H1 (cell line): ENCODE results near the gene SMIM1. TPM values are rescaled to one million over a fixed set of nuclear protein-coding genes. Genes with fewer than 3 reads are reported as not detected.

Source experiments
- CTCF ChIA-PET: fragments of 300-600 bp; sonication (Branson Sonifier 250); formaldehyde crosslinking; loops from one replicate; lab custom pipeline; 2021; ENCODE audit not compliant: partially characterized antibody; lab: Charles Lee
- POLR2A ChIA-PET: fragments of 300-600 bp; sonication (Branson Sonifier 250); formaldehyde crosslinking; loops from one replicate; lab custom pipeline; 2021; ENCODE audit warnings: inconsistent platforms; ENCODE audit not compliant: partially characterized antibody; lab: Charles Lee
- DNase-seq, 2 experiments: peaks; one replicate each; pipeline versions ENCODE4 v3.0.0 to v3.0.0-alpha.2; 2010 to 2022; ENCODE audit warnings: low spot score in 2 of 2, low read depth in 1 of 2, mixed read lengths in 1 of 2
- FAIRE-seq: peaks from 2 replicates; lab custom pipeline; 2011; peaks lifted over from hg19 to GRCh38; lab: Jason Lieb, UNC
- H2AFZ ChIP-seq: 2 replicates; pipeline ENCODE4 v1.8.1; 2012; ENCODE audit warnings: low read length, inconsistent platforms
- H2AK5ac ChIP-seq: 2 replicates; pipeline ENCODE4 v1.6.1; 2013; ENCODE audit warnings: low read depth, low read length
- H2BK120ac ChIP-seq: replicated peaks from 2 replicates; pipeline ENCODE3; 2013; ENCODE audit warnings: low read depth, low read length, inconsistent platforms
- H2BK12ac ChIP-seq: 2 replicates; pipeline ENCODE4 v1.6.1; 2013; ENCODE audit warnings: low read depth, low read length
- H2BK15ac ChIP-seq: 2 replicates; pipeline ENCODE4 v1.6.1; 2013; ENCODE audit warnings: low read length
- H2BK20ac ChIP-seq: 2 replicates; pipeline ENCODE4 v1.6.1; 2013; ENCODE audit warnings: low read length
- H2BK5ac ChIP-seq: 2 replicates; pipeline ENCODE4 v1.6.1; 2013; ENCODE audit warnings: low read depth, low read length
- H3K14ac ChIP-seq: 2 replicates; pipeline ENCODE4 v1.6.1; 2013; ENCODE audit warnings: inconsistent platforms; ENCODE audit not compliant: insufficient read length
- H3K18ac ChIP-seq: 2 replicates; pipeline ENCODE4 v1.6.1; 2013; ENCODE audit warnings: low read length; ENCODE audit errors: extremely low read depth
- H3K23ac ChIP-seq: 2 replicates; pipeline ENCODE4 v1.6.1; 2013; ENCODE audit warnings: inconsistent platforms; ENCODE audit not compliant: insufficient read length
- H3K23me2 ChIP-seq: 2 replicates; pipeline ENCODE4 v1.6.1; 2013; ENCODE audit warnings: low read depth, low read length
- H3K27ac ChIP-seq: 2 replicates; pipeline ENCODE4 v1.6.1; 2011; ENCODE audit warnings: low read depth, low read length, inconsistent platforms
- H3K27me3 ChIP-seq, 4 experiments: replicated peaks in 1 of 4; 1 replicate in 1 of 4; 2 replicates in 3 of 4; pipeline versions ENCODE4 v1.6.1 to v1.8.1; 2011 to 2013; ENCODE audit warnings: low read length in 3 of 4, mild to moderate bottlenecking in 3 of 4, inconsistent platforms in 2 of 4, mixed read lengths in 2 of 4, moderate library complexity in 1 of 4; ENCODE audit not compliant: control insufficient read depth in 3 of 4, insufficient read depth in 3 of 4; ENCODE audit errors: extremely low read depth in 1 of 4
- H3K36me3 ChIP-seq, 4 experiments: 2 replicates each; pipeline versions ENCODE4 v1.6.1 to v1.8.1; 2011 to 2013; ENCODE audit warnings: mild to moderate bottlenecking in 4 of 4, low read length in 3 of 4, moderate library complexity in 2 of 4, control low read depth in 1 of 4, inconsistent platforms in 1 of 4; ENCODE audit not compliant: insufficient read depth in 4 of 4, control insufficient read depth in 2 of 4
- H3K4ac ChIP-seq: replicated peaks from 2 replicates; pipeline ENCODE3; 2013; ENCODE audit warnings: low read length, low read depth, mixed read lengths, inconsistent platforms; ENCODE audit not compliant: insufficient read length
- H3K4me1 ChIP-seq, 4 experiments: replicated peaks in 1 of 4; 1 replicate in 1 of 4; 2 replicates in 3 of 4; pipeline versions ENCODE4 v1.6.1 to v1.8.1; 2011 to 2013; ENCODE audit warnings: low read length in 3 of 4, inconsistent platforms in 2 of 4, mixed read lengths in 1 of 4; ENCODE audit not compliant: insufficient read depth in 4 of 4, control insufficient read depth in 3 of 4
- H3K4me2 ChIP-seq, 2 experiments: 2 replicates each; pipeline versions ENCODE4 v1.6.1 to v1.8.1; 2011 to 2013; ENCODE audit warnings: low read depth in 2 of 2, low read length in 2 of 2, control low read depth in 1 of 2, inconsistent platforms in 1 of 2, mild to moderate bottlenecking in 1 of 2; ENCODE audit not compliant: insufficient read depth in 1 of 2
- H3K4me3 ChIP-seq, 4 experiments: fragments of 200-600, 300-600 bp in 1 of 4; sonication (generic), shearing (Covaris generic), sonication (Bioruptor Twin) in 1 of 4; 2 replicates each; pipeline versions ENCODE4 v1.5.1 to v1.8.1; 2011 to 2016; ENCODE audit warnings: low read length in 4 of 4, low read depth in 3 of 4, control low read depth in 2 of 4, inconsistent platforms in 2 of 4, mild to moderate bottlenecking in 2 of 4, mixed read lengths in 1 of 4, moderate library complexity in 1 of 4; ENCODE audit not compliant: insufficient read depth in 2 of 4; ENCODE audit errors: extremely low read depth in 1 of 4
- H3K56ac ChIP-seq: replicated peaks from 2 replicates; pipeline ENCODE3; 2013; ENCODE audit warnings: low read depth, mild to moderate bottlenecking, mixed read lengths, low read length, inconsistent platforms; ENCODE audit not compliant: insufficient read length
- H3K79me1 ChIP-seq: 2 replicates; pipeline ENCODE4 v1.6.1; 2013; ENCODE audit warnings: low read depth, low read length, control low read depth
- H3K79me2 ChIP-seq, 2 experiments: 2 replicates each; pipeline versions ENCODE4 v1.6.1 to v1.8.1; 2012 to 2013; ENCODE audit warnings: low read length in 2 of 2, mild to moderate bottlenecking in 2 of 2, inconsistent platforms in 1 of 2; ENCODE audit not compliant: insufficient read depth in 2 of 2, control insufficient read depth in 1 of 2
- H3K9ac ChIP-seq, 4 experiments: replicated peaks in 1 of 4; 1 replicate in 1 of 4; 2 replicates in 3 of 4; pipeline versions ENCODE4 v1.6.1 to v1.8.1; 2011 to 2013; ENCODE audit warnings: low read depth in 3 of 4, low read length in 3 of 4, control low read depth in 2 of 4, mild to moderate bottlenecking in 2 of 4, moderate library complexity in 2 of 4, inconsistent platforms in 1 of 4; ENCODE audit errors: extremely low read depth in 1 of 4
- H3K9me3 ChIP-seq, 2 experiments: 2 replicates each; pipeline versions ENCODE4 v1.6.1 to v1.8.1; 2012 to 2013; ENCODE audit warnings: mild to moderate bottlenecking in 2 of 2, moderate library complexity in 2 of 2, control low read depth in 1 of 2, inconsistent platforms in 1 of 2, low read depth in 1 of 2, low read length in 1 of 2, mixed read lengths in 1 of 2; ENCODE audit not compliant: insufficient read depth in 2 of 2
- H4K20me1 ChIP-seq, 2 experiments: replicated peaks in 1 of 2; 2 replicates each; pipeline versions ENCODE3 to v1.8.1; 2011 to 2013; ENCODE audit warnings: inconsistent platforms in 2 of 2, low read length in 2 of 2, mild to moderate bottlenecking in 1 of 2; ENCODE audit not compliant: insufficient read depth in 2 of 2, control insufficient read depth in 1 of 2
- H4K5ac ChIP-seq: 2 replicates; pipeline ENCODE4 v1.6.1; 2013; ENCODE audit warnings: low read length, low read depth, mixed read lengths, inconsistent platforms; ENCODE audit not compliant: insufficient read length
- H4K8ac ChIP-seq: 2 replicates; pipeline ENCODE4 v1.8.0; 2013; ENCODE audit warnings: mild to moderate bottlenecking, moderate library complexity, low read length, inconsistent platforms; ENCODE audit not compliant: insufficient read depth; ENCODE audit errors: extremely low read depth
- H4K91ac ChIP-seq: replicated peaks from 2 replicates; pipeline ENCODE3; 2013; ENCODE audit warnings: low read length, mixed read lengths, inconsistent platforms; ENCODE audit not compliant: insufficient read length
- RFX5 ChIP-seq: IDR thresholded peaks from 2 replicates; pipeline ENCODE4 v1.6.1; 2011; ENCODE audit warnings: low read depth, low read length, improper control_type of control experiment, borderline replicate concordance
- USF2 ChIP-seq: IDR thresholded peaks from 2 replicates; pipeline ENCODE4 v1.6.1; 2011; ENCODE audit warnings: low read length, improper control_type of control experiment
- WGBS, 2 experiments: shearing (Covaris generic) in 1 of 2; methylation state at CpG; one replicate each; pipeline versions ENCODE4 v1.1.6 to v1.1.7; 2013 to 2015; ENCODE audit warnings: low lambda C conversion rate in 2 of 2, mixed read lengths in 2 of 2, inconsistent platforms in 1 of 2, low coverage in 1 of 2, missing lambda C conversion rate in 1 of 2; ENCODE audit not compliant: insufficient replicate concordance in 2 of 2, insufficient coverage in 1 of 2, insufficient read length in 1 of 2; ENCODE audit errors: extremely low coverage in 1 of 2, missing lambda C conversion rate in 1 of 2; 5-methylcytosine and 5-hydroxymethylcytosine counted together
- polyA plus RNA-seq, 7 experiments: library from polyadenylated mRNA; depleted of rRNA in 3 of 7; stranded (reverse) in 5 of 7; unstranded in 2 of 7; fragments of >200 nt in 5 of 7; fragments of 200-250 nt in 2 of 7; gene quantifications; 1 replicate in 5 of 7; 2 replicates in 1 of 7; 4 replicates in 1 of 7; pipeline versions ENCODE4 v1.2.1 to v1.2.3, GENCODE V29; 2011 to 2013; ENCODE audit warnings: missing spikeins in 2 of 7, mixed read lengths in 2 of 7
- total RNA-seq: library from RNA; stranded (reverse); fragmentation: NEBNext Ultra II Directional; extraction: Animal tissue kit (Norgen Biotek cat#: 25700); gene quantifications from 2 replicates; pipeline ENCODE4 v1.2.1, GENCODE V29; 2021

The SMIM1 gene
- total and polyA plus RNA-seq, 2 of the 8 experiments (the other 6 are each of a cell fraction or from before 2014, with no cell fraction given), result 7.7 to 9.7 TPM

- 93% methylated on average over 22 of the region's 22 CpGs; no CpG with 5 or more reads in 1 of the 2 experiments for WGBS, 2 experiments
Observed at GRCh38 chr1:3768811-3769390, 3.6 kb upstream of the SMIM1 start.

More at GRCh38 chr1:3768811-3769390, 3.6 kb upstream of the SMIM1 start:
- no peak overlapping the region for H2BK20ac ChIP-seq
- ChIA-PET CTCF (interaction anchor here (1.1 to 1.9 kb wide), 6 partner anchors 10 to 176 kb away, joined by 3 to 5 read pairs (median 4); no protein-coding TSS in a partner anchor), POLR2A (interaction anchor here (0.6 to 2.3 kb wide), 5 partner anchors 10 to 35 kb away, joined by 3 to 6 read pairs (median 5); no protein-coding TSS in a partner anchor)
- no peak overlapping the region for H3K9ac ChIP-seq
- no peaks in the 10 kb centered on the region; a peak in 1 of 7 replicates for H3K27me3 ChIP-seq
- no peaks in the 10 kb centered on the region for H3K79me1 ChIP-seq
- no peak overlapping the region for H3K23ac ChIP-seq
- no peak overlapping the region for H4K91ac ChIP-seq
- no peak overlapping the region for H3K18ac ChIP-seq
- H3K27ac ChIP-seq, result no peak overlapping the region
- peaks cover 11% of the 10 kb centered on the region; the same call in 1 of the 2 replicates for H3K23me2 ChIP-seq
- no peak overlapping the region for H2AK5ac ChIP-seq
- peaks cover 0 to 14% (median 4%) of the 10 kb centered on the region in 4 experiments; a peak in 5 of 7 replicates for H3K4me1 ChIP-seq
- H3K56ac ChIP-seq, result no peak overlapping the region
- no peak overlapping the region for H3K4me2 ChIP-seq
- H3K9me3 ChIP-seq, result peaks cover 0 to 7% of the 10 kb centered on the region in 2 experiments; a peak in 1 of 4 replicates
- DNase-seq (no peak), FAIRE-seq (no peak)
- no peak overlapping the region for H3K4me3 ChIP-seq
- no peak overlapping the region for H3K4ac ChIP-seq
- H4K20me1 ChIP-seq, result peaks cover 0 to 5% of the 10 kb centered on the region in 2 experiments
- no peak overlapping the region for H2AFZ ChIP-seq
- TF ChIP-seq USF2, result no peak
- TF ChIP-seq RFX5, result no peak
- TF ChIP-seq, all 59 proteins: peak for 0
- no peaks in the 10 kb centered on the region for H3K79me2 ChIP-seq
- no peak overlapping the region for H2BK15ac ChIP-seq
- H2BK120ac ChIP-seq, result no peak overlapping the region
- H3K36me3 ChIP-seq, result no peaks in the 10 kb centered on the region
- H4K8ac ChIP-seq, result no peak overlapping the region
- no peak overlapping the region for H2BK12ac ChIP-seq
- H2BK5ac ChIP-seq, result no peak overlapping the region
- H4K5ac ChIP-seq, result no peak overlapping the region
- H3K14ac ChIP-seq, result no peak overlapping the region
